HG02981 (cell line): ENCODE results near the gene UVSSA.
"Not testable (repeated sequence)": the region's sequence is repeated elsewhere in the genome, so short reads cannot be mapped to it uniquely, and the experiment has no call there.

Experiments used
- ATAC-seq: cut with Tn5 transposase; IDR thresholded peaks from one replicate; pipeline ENCODE4 v1.9.1; 2021; ENCODE audit warnings: mild to moderate bottlenecking, moderate library complexity; ENCODE audit not compliant: unreplicated experiment

UVSSA gene

DNA sequence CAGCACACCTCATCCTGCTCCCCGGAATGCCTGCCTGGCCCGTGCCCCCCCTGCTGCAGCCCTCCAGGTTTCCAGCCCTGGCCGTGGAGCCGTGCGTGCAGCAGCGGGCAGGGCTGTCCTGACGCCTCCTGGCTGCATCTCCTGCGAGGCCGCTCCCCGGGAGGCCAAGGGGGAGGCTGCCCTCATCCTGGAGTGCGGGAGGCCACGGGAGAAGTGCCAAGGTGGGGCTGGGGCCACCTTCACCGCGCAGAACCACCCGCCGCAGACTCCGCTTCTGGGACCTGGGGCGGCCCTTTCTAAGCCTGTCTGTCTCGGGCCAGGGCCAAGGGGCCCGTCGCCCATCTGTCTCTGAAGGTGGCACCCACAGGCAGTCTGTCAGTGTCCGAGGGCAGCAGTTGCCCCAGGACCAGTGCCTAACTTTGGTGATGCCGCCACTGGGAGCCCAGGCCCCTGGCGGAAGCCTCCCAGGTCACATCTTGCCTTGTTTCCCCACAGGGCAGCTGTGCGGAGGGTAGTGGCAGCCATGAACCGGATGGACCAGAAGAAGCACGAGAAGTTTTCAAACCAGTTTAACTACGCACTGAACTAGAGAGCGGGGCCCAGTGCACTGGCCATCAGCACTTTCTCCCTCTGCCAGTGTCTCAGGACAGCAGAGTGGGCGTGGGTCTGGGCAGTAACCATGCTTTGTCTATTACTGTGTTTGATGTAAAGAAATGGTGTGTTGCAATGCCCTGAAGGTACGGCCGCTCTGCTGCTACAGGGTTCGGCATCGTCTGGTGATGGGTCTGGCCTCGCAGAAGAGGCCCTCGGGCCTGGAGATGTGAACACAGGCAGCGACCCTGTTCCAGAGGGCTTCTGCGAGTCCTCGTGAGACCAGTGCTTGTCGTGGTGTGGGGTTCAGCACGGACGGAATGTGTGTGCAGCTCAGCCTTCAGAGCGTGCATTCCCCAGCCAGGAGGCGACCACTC is 38.6 kb downstream of the UVSSA start:
- ATAC-seq, result no peak

DNA sequence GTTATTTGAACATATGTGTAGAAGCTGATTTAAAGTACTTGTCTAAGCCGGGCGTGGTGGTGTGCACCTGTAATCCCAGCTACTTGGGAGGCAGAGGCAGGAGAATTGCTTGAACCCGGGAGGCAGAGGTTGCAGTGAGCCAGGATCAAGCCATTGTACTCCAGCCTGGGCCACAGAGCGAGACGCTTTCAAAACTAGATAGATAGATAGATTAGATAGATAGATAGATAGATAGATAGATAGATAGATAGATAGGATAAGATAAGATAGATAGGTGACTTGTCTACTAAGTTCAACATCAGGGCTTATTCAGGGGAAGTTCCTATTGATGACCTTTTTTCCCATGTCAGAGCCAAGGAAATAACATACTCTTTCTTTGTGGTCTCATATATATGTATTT is 46.4 kb downstream of the UVSSA start:
- ATAC-seq, result not testable (repeated sequence)

DNA sequence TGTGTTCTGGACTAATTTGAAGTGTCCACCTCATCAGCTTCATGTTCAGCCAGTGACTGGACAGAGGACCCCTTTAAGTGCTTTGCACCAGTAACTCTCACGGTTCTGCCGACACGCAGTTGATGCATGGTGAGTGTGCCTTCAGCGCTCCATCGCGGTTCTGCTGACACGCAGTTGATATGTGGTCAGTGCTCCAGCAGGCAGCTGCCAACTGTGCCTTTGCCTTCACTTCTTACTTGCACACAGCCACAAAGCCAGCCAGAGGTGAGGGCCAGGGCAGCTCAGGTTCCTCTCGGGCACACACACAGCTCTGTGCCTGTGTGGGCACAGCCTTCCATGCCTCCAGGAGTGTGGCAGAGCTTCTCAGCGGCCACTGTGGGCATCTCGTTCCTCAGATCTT is 46.9 kb downstream of the UVSSA start:
- ATAC-seq, result no peak

DNA sequence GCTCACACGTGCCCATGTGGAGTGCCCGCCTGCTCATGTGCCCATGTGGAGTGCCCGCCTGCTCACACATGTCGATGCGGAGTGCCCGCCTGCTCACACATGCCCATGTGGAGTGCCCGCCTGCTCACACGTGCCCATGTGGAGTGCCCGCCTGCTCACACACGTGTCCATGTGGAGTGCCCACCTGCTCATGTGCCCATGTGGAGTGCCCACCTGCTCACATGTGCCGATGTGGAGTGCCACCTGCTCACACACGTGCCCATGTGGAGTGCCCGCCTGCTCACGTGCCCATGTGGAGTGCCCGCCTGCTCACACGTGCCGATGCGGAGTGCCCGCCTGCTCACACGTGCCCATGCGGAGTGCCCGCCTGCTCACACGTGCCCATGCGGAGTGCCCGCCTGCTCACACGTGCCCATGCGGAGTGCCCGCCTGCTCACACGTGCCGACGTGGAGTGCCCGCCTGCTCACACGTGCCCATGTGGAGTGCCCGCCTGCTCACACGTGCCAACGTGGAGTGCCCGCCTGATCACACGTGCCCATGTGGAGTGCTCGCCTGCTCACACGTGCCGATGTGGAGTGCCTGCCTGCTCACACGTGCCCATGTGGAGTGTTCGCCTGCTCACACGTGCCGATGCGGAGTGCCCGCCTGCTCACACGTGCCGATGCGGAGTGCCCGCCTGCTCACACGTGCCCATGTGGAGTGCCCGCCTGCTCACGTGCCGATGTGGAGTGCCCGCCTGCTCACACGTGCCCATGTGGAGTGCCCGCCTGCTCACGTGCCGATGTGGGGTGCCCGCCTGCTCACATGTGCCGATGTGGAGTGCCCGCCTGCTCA is 47.8 kb downstream of the UVSSA start:
- ATAC-seq, result not testable (repeated sequence)

DNA sequence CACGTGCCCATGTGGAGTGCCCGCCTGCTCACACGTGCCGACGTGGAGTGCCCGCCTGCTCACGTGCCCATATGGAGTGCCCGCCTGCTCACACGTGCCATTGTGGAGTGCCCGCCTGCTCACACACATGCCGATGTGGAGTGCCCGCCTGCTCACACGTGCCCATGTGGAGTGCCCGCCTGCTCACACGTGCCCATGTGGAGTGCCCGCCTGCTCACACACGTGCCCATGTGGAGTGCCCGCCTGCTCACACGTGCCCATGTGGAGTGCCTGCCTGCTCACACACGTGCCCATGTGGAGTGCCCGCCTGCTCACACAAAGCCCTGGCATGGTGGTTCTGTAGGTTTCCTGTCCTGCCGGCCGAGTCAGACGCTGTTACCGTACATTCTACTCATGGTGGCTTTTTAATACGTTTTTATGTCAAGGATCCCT is 48.4 kb downstream of the UVSSA start:
- not testable (repeated sequence) for ATAC-seq

DNA sequence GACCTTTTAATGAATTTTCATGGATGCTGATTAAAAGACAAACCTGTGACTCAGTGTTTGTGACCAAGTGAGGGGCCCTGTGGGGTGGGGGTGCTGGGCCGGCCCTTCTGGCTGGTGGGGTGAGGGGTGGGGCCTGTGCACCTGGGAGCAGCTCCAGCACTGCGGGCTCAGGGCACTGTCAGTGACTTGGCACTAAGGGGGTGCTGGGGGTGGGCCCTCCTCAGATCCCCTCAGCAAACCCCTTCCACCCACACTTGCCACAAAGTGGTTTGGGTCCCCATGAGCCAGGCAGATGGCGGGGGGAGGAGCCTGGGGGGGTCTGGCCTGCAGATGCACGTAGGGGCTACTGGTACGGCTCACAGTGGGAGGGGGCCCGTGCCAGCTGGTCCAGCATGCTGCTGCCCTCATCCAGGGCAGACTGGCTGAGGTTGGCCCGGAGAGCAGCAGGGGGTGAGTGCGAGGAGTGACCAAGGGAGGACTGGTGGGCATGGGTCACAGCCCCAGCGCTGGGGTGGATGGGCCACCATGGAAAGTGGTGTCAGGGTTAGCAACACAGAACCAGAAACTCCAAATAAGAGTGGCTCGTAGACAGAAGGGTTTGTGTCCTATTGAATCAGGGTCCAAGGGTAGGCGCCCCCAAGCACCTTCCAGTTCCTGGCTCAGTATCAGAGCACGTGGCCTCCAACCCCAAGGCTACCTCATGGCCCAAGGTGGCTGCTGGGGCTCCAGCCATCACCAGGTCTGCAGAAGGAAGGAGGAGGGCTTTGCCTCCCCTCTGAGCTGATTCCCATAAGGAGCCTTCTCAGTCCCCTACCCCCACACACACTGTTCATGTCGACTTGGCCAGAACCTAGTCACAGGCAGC is 49.2 kb downstream of the UVSSA start:
- no peak for ATAC-seq

DNA sequence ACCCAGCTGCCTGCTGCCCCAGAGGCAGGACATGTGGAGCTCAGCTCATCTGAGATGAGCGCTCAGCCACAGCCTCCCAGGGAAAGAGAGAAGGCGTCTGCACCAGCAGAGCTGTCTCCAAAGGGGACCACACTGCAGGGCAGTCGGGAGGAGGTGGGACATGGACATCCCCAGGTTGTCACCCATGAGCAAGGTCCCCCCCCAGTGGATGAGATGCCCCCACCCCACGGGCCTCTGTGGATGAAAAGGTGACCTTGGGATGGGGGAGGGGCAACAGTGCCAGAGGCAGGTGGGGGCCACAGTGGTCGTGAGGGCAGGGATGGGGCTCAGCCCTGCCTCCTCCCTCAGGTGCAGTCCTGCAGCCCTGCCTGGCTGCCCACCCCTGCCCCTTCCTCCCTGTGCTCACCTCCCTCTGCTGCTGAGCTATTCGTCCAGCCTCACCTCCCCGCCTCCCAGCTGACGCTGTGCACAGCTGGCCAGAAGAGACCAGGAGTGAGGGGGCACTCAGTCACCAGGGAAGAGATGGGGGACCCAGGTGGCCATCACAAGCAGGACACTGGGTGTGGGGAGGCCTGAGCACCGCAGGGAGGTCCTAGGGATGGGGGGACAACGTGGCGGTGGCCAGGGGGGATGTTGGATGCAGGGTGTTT is 49.9 kb downstream of the UVSSA start:
- no peak for ATAC-seq

DNA sequence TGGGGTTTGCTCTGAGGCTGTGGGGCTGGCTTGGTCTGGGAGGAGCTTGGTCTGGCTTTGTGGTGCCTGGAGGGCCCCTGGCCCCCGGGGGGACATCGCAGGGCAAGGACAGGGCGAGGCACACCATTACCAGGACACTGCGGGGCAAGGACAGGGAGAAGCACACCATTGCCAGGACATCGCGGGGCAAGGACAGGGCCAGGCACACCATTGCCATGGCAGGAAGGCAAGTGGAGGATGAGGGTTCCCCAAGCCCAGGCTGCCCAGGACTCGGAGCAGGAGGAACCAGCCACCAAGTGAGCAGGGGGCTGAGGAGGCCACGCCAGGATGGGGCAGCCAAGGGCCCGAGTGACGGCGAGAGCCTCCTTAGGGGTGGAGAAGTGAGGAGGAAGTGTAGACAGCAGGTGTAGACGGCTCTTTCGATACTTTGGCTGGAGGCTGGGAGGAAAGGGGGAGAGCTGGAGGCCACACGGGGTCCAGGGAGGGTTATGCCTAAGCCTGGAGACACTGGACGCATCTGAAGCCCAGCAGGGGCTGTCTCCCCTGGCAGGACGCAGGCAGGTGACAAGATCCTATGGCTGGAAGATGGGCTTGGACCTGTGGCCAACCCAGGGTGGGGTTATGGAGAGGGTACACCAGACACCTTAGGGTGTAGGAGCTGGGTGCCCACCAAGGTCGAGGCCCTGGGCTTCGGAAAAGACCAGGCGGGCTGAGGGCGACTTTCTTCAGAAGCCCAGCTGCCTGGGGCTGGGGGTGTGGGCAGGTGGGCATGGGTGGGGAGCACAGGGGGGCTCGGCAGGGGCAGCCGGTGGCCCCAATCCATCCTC is 51.9 kb downstream of the UVSSA start:
- ATAC-seq, result no peak

DNA sequence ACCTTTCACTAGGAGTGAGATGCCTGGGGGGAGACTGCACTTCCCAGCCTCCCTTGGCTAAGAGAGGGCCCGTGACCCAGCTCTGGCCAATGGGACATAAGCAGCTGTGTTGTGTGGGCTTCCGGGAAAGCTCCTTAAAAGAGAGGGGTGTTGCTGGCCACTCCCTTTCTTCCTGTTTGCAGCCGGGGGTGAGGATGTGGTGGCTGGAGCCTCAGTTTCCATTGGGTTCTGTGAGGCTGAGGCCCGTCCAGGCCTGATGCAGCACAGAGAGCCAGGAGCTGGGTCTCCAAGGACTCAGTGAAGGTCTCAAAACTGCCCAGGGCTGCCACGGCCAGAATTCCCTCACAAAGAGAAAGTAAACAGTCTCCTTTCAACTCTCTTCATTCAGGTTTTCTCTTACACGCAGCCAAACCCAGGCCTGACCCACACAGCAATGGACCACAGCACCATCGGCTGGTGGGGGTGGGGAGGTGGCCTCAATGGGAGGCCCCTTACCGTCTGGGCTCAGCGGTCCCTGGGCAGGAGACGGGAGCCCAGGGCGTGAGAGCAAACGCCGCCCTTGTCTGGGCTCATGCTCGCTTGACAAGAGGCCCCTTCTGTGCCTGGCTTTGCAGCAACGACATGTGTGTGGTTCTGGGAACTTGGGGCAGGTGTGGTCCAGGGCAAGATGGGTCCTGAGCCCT is 52.6 kb downstream of the UVSSA start:
- no peak for ATAC-seq

DNA sequence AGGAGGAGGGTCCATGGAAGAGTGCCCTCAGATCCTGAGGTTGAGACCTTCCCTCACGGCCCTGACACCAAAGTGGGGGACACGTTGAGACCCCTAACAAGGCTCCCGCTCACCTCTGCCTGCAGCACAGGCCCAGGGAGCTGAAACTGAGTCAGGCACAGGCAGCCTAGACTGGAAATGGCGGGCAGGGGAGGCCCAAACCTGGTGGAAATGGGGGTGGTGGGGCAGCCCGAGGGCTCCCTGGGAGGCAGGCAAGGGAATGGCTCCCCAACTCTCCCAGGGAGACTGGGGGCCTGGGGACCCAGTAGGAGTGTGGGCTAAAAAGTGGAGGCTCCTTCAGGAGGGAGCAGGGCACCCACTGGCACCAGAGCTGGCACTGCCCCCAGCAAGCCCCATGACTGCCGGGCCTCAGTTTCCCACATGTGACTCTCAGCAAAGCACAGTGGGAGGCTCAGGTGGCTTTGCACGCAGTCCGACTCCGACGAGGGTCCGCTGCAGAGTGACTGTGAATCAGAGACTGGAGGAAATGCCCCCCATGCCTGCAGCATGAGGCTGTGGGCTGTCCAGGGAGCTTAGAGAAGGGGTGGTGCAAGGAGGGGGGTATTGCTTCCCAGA is 53.3 kb downstream of the UVSSA start:
- no peak for ATAC-seq

DNA sequence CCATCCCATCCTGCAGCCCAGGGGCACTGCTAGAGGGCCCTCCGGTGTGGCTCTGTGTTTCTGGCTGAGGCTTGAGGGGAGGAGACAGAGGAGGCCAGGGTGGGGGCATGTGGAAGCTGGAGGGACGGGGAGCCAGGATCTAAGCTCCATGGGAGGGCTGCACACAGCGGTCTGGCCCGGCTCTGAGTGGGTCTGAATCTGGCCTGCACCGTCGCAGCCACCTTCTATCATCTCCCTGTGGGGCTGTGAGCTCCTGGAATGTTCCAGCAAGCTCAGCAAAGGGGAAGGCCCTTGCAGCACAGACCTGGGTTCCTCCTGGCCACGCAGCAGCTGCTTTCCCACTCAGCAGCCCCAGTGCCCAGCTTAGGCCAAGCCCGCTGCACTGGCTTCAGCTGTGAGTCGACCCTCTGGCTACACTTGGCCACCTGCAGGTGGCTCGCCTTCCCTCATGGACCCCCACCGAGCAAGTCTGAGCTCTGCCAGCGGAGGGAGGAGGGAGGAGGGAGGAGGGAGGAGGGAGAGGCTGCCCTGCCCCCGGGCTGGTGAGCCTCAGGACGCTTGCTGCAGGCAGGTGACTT is 53.9 kb downstream of the UVSSA start:
- ATAC-seq, result no peak

DNA sequence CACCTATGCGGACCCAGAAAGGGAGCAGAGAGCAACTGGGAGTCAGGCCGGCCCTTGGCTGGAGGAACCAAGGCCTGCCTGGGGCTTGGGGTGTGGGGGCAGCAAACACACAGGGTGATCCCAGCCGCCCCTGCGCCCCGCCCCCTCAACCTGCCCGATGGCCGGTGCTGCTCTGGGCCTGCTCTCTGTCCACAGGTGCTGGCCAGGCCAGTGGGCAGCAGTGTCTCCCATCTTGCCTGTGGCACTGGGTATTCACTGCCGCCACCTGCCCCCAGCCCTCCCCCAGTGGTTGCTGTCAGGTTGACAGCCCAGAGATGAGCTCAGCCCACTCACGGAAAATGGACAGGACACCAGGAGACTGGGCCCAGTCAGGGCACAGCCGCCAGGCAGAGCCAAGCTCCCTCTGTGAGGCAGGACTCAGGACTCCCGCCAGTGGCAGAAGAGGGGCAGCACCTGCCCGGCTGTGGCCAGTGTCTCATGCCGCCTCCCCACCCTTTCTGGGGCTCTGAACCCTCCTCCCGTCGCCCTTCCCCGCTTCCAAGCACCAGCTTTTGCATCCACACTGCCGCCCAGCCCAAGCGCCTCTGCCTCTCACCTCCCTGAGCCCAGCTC is 54.5 kb downstream of the UVSSA start:
- ATAC-seq, result no peak

DNA sequence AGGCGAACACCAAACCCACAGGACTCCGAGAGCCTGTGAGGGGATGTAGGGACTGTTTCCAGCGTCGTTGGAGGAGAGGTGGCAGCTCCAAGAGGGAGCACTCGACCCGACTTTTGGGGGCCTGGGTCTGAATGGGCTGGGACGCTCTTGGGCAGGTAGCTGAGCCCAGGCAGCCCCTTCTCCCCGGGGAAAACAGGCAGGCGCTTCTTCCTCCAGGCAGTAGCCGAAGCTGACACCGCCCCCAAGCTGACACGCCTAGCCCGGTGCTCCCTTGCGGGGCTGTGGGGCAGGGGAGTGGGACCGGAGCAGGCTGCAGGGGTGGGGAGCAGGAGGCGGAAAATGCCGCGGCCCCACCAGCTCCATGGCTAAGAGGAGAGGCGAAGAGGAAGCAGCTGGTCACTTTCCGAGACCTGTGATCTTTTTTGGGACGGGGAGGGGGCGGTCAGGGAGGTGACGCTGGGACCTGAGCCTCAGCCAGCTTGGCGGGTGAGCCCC is 55.1 kb downstream of the UVSSA start:
- no peak for ATAC-seq

DNA sequence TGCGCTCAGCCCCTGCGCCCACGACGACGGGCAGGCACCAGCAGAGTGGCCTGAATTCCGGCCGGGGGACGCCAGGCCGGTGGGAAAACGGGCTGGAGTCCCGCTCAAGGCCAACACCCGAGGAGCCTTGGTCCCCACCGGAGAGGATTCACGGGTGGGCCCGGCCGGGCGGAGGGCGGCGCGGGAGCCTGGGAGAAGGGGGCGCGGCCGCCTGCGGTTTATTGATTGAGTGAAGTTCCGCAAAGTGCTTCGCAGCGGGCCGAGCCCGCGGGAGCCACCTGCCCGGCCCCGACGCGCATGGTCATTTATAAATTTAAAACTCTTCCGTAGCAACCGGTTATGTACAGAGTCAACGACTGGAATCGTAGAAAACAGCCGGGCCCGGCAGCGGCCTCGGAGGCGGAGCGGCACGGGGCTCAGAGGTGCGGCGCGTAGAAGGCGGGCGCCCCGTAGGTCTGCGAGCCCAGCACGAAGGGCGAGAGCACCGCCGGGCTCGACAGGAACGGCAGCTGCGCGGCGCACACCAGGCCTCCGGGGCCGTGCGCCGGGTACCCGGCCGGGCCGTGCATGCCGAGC is 55.6 kb downstream of the UVSSA start:
- no peak for ATAC-seq

DNA sequence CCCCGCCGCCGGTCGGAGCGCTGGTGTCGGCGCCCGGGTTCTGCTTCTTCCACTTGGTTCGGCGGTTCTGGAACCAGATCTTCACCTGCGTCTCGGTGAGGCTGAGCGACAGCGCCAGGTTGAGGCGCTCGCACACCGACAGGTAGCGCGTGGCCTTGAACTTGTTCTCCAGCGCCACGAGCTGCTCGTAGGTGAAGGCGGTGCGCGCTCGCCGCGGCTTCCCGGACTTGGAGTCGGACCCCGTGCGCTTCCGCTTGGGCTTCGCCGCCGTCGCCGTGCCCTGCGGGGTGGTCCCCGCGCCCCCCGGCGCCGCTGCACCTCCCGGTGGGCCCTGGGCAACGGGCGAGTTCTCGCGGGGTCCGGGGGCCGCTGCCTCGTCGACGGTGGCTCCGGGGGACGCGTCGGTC is 56.2 kb downstream of the UVSSA start:
- ATAC-seq, result no peak

DNA sequence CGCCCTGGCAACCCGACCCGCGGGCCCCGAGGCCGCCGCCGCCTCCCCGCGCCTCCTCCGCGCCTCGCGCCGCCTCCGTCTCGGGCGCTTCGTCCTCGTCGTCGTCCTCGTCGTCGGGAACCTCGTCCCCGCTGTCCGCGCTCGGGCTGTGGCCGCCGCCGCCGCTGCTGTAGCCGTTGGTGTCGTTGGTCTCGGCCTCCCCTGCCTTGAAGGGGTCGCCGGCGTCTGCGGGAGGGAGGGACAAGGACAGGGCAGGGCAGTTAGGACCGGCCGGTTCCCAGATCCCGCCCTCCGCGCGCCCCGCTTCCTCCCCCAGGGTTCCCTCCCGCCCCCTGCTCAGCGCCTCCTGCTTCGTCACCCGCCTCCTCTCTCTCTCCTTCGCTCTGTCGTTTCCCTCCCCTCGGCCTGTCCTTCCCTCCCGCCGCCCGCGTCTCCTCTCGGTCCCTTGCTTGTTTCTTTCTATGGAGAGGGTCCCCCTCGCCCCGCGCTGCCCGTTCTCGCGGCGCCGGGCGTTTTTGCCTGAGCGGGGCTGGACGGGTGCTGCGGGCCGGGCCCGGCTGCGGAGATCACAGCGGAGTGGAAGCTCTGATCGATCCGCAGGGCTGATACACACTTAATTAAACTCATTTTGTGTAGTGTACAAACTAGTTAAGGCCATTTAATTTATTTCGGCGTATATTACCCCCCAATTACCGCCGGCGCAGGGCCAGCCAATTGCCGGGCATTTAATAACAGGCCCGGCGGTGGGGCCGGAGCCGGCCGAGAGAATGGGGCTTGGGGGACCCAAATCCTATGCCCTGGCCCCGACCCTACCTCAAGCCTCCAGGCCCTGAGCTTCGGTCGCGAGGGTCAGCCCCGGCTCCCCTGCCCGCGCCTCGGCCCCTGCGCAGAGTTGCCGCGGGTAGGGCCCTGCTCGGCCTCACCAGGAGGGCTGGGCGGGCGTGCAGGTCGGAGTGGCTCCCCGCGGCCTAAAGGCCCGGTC is 56.9 kb downstream of the UVSSA start:
- ATAC-seq, result no peak
